ENCODE results near the gene PCDHGC3.
"Not testable (repeated sequence)": the region's sequence is repeated elsewhere in the genome, so short reads cannot be mapped to it uniquely, and the experiment has no call there.

The PCDHGC3 gene

GRCh38 chr5:141475625-141476131 is at the start of gene PCDHGC3:
Gene PCDHGC3 (plus strand): TSS chr5:141475966. CDS start chr5:141476117, 151 bp downstream.
- DNase-seq, result peak; percentile 88

DNA sequence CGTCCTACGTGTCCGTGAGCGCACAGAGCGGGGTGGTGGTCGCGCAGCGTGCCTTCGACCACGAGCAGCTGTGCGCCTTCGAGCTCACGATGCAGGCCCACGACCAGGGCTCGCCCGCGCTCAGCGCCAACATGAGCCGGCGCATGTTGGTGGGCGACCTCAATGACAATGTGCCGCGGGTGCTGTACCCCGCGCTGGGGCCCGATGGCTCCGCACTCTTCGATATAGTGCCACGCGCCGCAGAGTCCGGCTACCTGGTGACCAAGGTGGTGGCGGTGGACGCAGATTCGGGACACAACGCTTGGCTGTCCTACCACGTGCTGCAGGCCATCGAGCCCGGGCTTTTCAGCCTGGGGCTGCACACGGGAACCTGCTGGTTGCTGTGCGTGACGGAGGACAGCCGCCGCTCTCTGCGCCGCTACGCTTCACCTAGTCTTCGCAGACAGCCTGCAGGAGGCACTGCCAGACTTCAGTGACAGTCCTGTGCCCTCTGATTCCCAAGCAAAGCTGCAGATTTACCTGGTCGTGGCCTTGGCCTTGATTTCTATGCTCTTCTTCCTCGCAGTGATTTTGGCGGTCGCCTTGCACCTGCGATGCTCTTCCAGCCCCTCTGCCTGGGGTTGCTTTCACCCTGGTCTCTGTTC is 47.9 kb upstream of the PCDHGC3 start:
- no peak for DNase-seq

GRCh38 chr5:141430332-141431113 is 45.2 kb upstream of the PCDHGC3 start, which contains the start of gene PCDHGA12:
Gene PCDHGA12 (plus strand): TSS chr5:141430507. CDS start chr5:141430760, 253 bp downstream.
- no peak for DNase-seq

GRCh38 chr5:141431286-141431685 is 44.5 kb upstream of the PCDHGC3 start:
- DNase-seq, result no peak

DNA sequence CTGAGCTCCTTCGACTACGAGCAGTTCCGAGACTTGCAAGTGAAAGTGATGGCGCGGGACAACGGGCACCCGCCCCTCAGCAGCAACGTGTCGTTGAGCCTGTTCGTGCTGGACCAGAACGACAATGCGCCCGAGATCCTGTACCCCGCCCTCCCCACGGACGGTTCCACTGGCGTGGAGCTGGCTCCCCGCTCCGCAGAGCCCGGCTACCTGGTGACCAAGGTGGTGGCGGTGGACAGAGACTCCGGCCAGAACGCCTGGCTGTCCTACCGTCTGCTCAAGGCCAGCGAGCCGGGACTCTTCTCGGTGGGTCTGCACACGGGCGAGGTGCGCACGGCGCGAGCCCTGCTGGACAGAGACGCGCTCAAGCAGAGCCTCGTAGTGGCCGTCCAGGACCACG is 43.5 kb upstream of the PCDHGC3 start:
- DNase-seq, result not testable (repeated sequence)

DNA sequence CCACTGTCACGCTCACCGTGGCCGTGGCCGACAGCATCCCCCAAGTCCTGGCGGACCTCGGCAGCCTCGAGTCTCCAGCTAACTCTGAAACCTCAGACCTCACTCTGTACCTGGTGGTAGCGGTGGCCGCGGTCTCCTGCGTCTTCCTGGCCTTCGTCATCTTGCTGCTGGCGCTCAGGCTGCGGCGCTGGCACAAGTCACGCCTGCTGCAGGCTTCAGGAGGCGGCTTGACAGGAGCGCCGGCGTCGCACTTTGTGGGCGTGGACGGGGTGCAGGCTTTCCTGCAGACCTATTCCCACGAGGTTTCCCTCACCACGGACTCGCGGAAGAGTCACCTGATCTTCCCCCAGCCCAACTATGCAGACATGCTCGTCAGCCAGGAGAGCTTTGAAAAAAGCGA is 43.0 kb upstream of the PCDHGC3 start:
- DNase-seq, result not testable (repeated sequence)

GRCh38 chr5:141434006-141434405 is 41.8 kb upstream of the PCDHGC3 start:
- DNase-seq, result no peak

DNA sequence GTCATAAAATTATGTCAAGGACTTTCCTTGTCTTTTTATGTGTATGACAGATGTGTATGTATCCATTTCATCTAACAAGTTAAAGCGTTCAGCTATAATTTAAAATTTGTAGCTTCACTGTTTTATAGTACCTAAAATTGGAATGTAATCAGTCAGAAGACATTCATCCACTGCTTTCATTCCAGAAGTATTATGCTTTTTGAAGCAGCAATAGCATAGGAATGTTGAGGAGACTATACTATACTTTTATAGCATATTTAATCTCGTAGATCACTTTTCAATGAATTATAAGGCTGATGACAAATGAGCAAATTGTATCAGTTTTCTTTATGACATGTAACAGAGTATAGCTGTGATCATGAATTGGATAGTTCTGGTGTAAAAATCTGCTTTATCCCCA is 38.5 kb upstream of the PCDHGC3 start:
- DNase-seq, result no peak

- no peak for DNase-seq
These were observed 36.2 kb upstream of the PCDHGC3 start for GRCh38 chr5:141439411-141440141.

- DNase-seq, result no peak
These were observed 35.4 kb upstream of the PCDHGC3 start for GRCh38 chr5:141440341-141440740.

- DNase-seq, result no peak
These were observed 34.1 kb upstream of the PCDHGC3 start for GRCh38 chr5:141441571-141442170.

- DNase-seq, result no peak
These were observed 10.4 kb upstream of the PCDHGC3 start for GRCh38 chr5:141465351-141465750.

- DNase-seq, result peak; percentile 4
These were observed 556 bp downstream of the PCDHGC3 start for GRCh38 chr5:141476132-141476911.

DNA sequence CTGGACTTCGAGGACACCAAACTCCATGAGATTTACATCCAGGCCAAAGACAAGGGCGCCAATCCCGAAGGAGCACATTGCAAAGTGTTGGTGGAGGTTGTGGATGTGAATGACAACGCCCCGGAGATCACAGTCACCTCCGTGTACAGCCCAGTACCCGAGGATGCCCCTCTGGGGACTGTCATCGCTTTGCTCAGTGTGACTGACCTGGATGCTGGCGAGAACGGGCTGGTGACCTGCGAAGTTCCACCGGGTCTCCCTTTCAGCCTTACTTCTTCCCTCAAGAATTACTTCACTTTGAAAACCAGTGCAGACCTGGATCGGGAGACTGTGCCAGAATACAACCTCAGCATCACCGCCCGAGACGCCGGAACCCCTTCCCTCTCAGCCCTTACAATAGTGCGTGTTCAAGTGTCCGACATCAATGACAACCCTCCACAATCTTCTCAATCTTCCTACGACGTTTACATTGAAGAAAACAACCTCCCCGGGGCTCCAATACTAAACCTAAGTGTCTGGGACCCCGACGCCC is 1.3 kb downstream of the PCDHGC3 start:
- DNase-seq, result no peak

DNA sequence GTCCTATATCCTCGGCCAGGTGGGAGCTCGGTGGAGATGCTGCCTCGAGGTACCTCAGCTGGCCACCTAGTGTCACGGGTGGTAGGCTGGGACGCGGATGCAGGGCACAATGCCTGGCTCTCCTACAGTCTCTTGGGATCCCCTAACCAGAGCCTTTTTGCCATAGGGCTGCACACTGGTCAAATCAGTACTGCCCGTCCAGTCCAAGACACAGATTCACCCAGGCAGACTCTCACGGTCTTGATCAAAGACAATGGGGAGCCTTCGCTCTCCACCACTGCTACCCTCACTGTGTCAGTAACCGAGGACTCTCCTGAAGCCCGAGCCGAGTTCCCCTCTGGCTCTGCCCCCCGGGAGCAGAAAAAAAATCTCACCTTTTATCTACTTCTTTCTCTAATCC is 2.0 kb downstream of the PCDHGC3 start:
- DNase-seq, result no peak

DNA sequence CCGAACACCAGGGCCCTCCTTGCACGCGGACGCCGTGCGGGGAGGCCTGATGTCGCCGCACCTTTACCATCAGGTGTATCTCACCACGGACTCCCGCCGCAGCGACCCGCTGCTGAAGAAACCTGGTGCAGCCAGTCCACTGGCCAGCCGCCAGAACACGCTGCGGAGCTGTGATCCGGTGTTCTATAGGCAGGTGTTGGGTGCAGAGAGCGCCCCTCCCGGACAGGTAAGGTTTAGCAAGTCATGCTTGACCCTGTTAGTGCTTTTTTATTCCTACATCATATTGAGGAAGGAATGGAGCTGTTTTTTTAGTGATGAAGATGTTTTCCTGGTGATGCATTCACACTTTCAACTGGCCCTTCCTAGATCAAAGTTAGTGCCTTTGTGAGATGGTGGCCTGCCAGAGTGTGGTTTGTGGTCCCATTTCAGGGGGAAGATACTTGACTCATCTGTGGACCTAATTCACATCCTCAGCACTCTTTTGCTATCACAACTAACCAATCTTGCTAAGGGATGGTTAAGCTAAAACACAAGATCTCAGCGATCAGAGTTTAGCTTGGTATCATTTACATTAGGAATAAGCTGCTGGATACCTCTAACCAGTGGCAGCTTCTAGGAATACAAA is 2.7 kb downstream of the PCDHGC3 start:
- DNase-seq, result no peak

- DNase-seq, result no peak
These were observed 4.0 kb downstream of the PCDHGC3 start for GRCh38 chr5:141479776-141480175.

GRCh38 chr5:141483902-141484301 is 8.1 kb downstream of the PCDHGC3 start:
- DNase-seq, result no peak

DNA sequence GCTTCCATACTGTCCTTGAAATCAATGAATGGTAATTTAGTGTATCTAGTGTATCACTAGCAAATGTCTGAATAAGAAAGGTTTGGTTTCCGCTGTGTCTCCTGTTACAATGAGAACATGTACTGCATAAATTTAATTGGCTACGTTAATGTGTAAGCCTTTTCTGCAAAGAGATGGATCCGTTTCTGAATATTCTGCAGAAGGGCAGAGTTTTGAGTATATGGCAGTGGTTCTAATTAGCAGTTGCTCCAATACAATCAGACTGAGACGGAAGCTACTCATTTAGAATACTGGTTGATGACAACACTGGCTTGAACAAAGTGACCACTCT is 8.5 kb downstream of the PCDHGC3 start:
- DNase-seq, result no peak

GRCh38 chr5:141484641-141485311 is 9.0 kb downstream of the PCDHGC3 start, which contains the start of gene PCDHGC4:
Gene PCDHGC4 (plus strand): TSS chr5:141485030. CDS start chr5:141485174, 144 bp downstream.
- DNase-seq, result peak; percentile 73
